GM21515 (cell line): ENCODE data around the gene KRT76.
"Not testable (repeated sequence)": the region's sequence is repeated elsewhere in the genome, so short reads cannot be mapped to it uniquely, and the experiment has no call there.

Experiments used
- ATAC-seq: cut with Tn5 transposase; IDR thresholded peaks from one replicate; pipeline ENCODE4 v1.9.1; 2021; ENCODE audit not compliant: unreplicated experiment

The KRT76 gene

GRCh38 chr12:52760623-52761022 lies 16.5 kb downstream of the KRT76 start:
- ATAC-seq = no peak

- ATAC-seq = no peak
Measured at GRCh38 chr12:52759695-52760094, 17.4 kb downstream of the KRT76 start.

GRCh38 chr12:52759218-52759617 lies 17.9 kb downstream of the KRT76 start:
- no peak for ATAC-seq

- no peak for ATAC-seq
Measured at GRCh38 chr12:52757449-52758176, 19.5 kb downstream of the KRT76 start.

- ATAC-seq = no peak
Measured at GRCh38 chr12:52756281-52756960, 20.7 kb downstream of the KRT76 start.

GRCh38 chr12:52755533-52755932 lies 21.6 kb downstream of the KRT76 start:
- no peak for ATAC-seq

GRCh38 chr12:52754135-52754534 lies 23.0 kb downstream of the KRT76 start:
- ATAC-seq = no peak

- no peak for ATAC-seq
Measured at GRCh38 chr12:52753283-52753682, 23.9 kb downstream of the KRT76 start.

- ATAC-seq = no peak
Measured at GRCh38 chr12:52752516-52752915, 24.6 kb downstream of the KRT76 start.

GRCh38 chr12:52751795-52752194 lies 25.4 kb downstream of the KRT76 start:
- no peak for ATAC-seq

- ATAC-seq = not testable (repeated sequence)
Measured at GRCh38 chr12:52750532-52750931, 26.6 kb downstream of the KRT76 start.

GRCh38 chr12:52749827-52750226 lies 27.3 kb downstream of the KRT76 start:
- no peak for ATAC-seq

- no peak for ATAC-seq
Measured at GRCh38 chr12:52748578-52748977, 28.6 kb downstream of the KRT76 start.

GRCh38 chr12:52745554-52745953 lies 31.6 kb downstream of the KRT76 start:
- no peak for ATAC-seq

GRCh38 chr12:52744493-52745156 lies 32.5 kb downstream of the KRT76 start:
- ATAC-seq = no peak

GRCh38 chr12:52742822-52743457 lies 34.2 kb downstream of the KRT76 start:
- ATAC-seq = no peak

- no peak for ATAC-seq
Measured at GRCh38 chr12:52742196-52742580, 35.0 kb downstream of the KRT76 start.

GRCh38 chr12:52741375-52742195 lies 35.6 kb downstream of the KRT76 start:
- ATAC-seq = no peak

GRCh38 chr12:52740584-52740983 lies 36.6 kb downstream of the KRT76 start:
- ATAC-seq = no peak

- no peak for ATAC-seq
Measured at GRCh38 chr12:52739963-52740362, 37.2 kb downstream of the KRT76 start.
